ENCODE data around the gene DOCK8.

DNA sequence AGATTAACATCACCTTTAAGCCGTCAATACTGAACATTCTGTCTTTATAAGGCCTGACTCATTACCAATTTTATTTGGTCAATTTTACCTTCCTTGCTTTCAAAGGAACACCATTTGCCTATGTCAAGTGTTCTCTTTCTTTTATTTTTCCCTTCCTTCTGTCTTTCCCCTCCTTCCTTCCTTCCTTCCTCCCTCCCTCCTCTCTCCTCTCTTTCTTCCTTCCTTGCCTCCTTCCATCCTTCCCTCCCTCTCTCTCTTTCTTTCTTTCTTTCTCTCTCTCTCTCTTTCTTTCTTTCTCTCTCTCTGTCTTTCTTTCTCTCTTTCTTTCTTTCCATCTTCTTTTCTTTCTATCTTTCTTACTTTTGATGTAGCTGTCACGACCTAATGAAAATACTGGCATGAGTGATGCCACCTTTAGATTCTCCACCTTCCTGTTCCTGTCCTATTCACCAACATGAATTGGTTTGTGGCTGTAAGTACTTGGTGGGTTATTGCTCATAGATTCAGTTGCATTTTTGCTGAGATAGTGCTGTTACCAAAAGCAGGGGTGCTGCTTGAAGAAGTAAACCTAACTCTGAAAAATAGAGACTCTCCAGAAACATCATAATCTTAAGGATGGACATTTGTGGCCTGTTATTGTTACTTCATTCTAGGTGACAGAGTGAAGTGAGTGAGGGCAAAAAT lies 33.8 kb downstream of the DOCK8 start:
- TF ChIP-seq, protein P1, sequence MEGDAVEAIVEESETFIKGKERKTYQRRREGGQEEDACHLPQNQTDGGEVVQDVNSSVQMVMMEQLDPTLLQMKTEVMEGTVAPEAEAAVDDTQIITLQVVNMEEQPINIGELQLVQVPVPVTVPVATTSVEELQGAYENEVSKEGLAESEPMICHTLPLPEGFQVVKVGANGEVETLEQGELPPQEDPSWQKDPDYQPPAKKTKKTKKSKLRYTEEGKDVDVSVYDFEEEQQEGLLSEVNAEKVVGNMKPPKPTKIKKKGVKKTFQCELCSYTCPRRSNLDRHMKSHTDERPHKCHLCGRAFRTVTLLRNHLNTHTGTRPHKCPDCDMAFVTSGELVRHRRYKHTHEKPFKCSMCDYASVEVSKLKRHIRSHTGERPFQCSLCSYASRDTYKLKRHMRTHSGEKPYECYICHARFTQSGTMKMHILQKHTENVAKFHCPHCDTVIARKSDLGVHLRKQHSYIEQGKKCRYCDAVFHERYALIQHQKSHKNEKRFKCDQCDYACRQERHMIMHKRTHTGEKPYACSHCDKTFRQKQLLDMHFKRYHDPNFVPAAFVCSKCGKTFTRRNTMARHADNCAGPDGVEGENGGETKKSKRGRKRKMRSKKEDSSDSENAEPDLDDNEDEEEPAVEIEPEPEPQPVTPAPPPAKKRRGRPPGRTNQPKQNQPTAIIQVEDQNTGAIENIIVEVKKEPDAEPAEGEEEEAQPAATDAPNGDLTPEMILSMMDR (IDR thresholded peaks at IDR 0.05) = no peak
- TF ChIP-seq POLR2A (IDR thresholded peaks at IDR 0.05) = no peak
